PC-3 (cell line): Measurements from ENCODE around the gene RTN4RL2. TPM values are rescaled to one million over a fixed set of nuclear protein-coding genes. Genes with fewer than 3 reads are reported as not detected.

ENCODE experiments used
- ATAC-seq: fragments of 200-7000 bp; cut with Tn5 transposase; 2 replicates; pipeline ENCODE4 v1.9.1; 2020; ENCODE audit warnings: mild to moderate bottlenecking, moderate library complexity
- BruUV-seq: library from RNA; stranded (reverse); fragments of 400-500 nt; replicated peaks from 2 replicates; lab custom pipeline; 2021; lab: Mats Ljungman, UMichigan
- CTCF ChIA-PET: fragments of 300-600 bp; sonication (Branson Sonifier 250); formaldehyde crosslinking; loops from one replicate; lab custom pipeline; 2022; ENCODE audit warnings: antibody characterized with exemption; lab: Charles Lee
- POLR2A ChIA-PET: fragments of 300-600 bp; sonication (Branson Sonifier 250); formaldehyde crosslinking; loops from one replicate; lab custom pipeline; 2022; ENCODE audit warnings: antibody characterized with exemption; ENCODE audit not compliant: unreplicated experiment; lab: Charles Lee
- DNase-seq: peaks from one replicate; pipeline ENCODE4 v3.0.0-alpha.2; 2015
- H2AFZ ChIP-seq: fragments of 300-600 bp; sonication (generic); 2 replicates; pipeline ENCODE4 v1.6.0; 2016; ENCODE audit warnings: antibody characterized with exemption, low read length
- H3F3A ChIP-seq: fragments of 300-600 bp; sonication (generic); one replicate; pipeline ENCODE4 v1.6.0; 2017; ENCODE audit warnings: antibody characterized with exemption, low read length, control low read depth, mild to moderate bottlenecking; ENCODE audit not compliant: unreplicated experiment
- H3K27ac ChIP-seq: fragments of 300-600 bp; sonication (generic); 2 replicates; pipeline ENCODE4 v1.5.1; 2016; ENCODE audit warnings: mild to moderate bottlenecking, low read length
- H3K27me3 ChIP-seq: fragments of 300-600 bp; sonication (generic); 2 replicates; pipeline ENCODE4 v1.6.1; 2016; ENCODE audit warnings: low read length, mixed read lengths
- H3K36me3 ChIP-seq: fragments of 300-600 bp; sonication (generic); 2 replicates; pipeline ENCODE4 v1.6.1; 2016; ENCODE audit warnings: low read depth, mixed run types, low read length, mixed read lengths
- H3K4me1 ChIP-seq: fragments of 300-600 bp; sonication (generic); 2 replicates; pipeline ENCODE4 v1.5.1; 2016; ENCODE audit warnings: low read length; ENCODE audit not compliant: insufficient read depth
- H3K4me2 ChIP-seq: fragments of 300-600 bp; sonication (generic); 2 replicates; pipeline ENCODE4 v1.6.0; 2016; ENCODE audit warnings: low read length
- H3K4me3 ChIP-seq: fragments of 300-600 bp; sonication (generic); 2 replicates; pipeline ENCODE4 v1.5.1; 2016; ENCODE audit warnings: mild to moderate bottlenecking, low read length, mixed read lengths
- H3K79me2 ChIP-seq: fragments of 300-600 bp; sonication (generic); 2 replicates; pipeline ENCODE4 v1.6.1; 2017; ENCODE audit warnings: low read length, mixed read lengths
- H3K9ac ChIP-seq: fragments of 300-600 bp; sonication (generic); 2 replicates; pipeline ENCODE4 v1.6.0; 2016; ENCODE audit warnings: mild to moderate bottlenecking, low read length
- H3K9me2 ChIP-seq: fragments of 300-600 bp; sonication (generic); replicated peaks from 2 replicates; pipeline ENCODE4 v1.6.1; 2016; ENCODE audit warnings: mixed run types, low read length, mixed read lengths
- H3K9me3 ChIP-seq: fragments of 300-600 bp; sonication (generic); 2 replicates; pipeline ENCODE4 v1.6.1; 2016; ENCODE audit warnings: low read length, mixed read lengths
- H4K20me1 ChIP-seq: fragments of 300-600 bp; sonication (generic); 2 replicates; pipeline ENCODE4 v1.6.1; 2016; ENCODE audit warnings: low read length, mixed read lengths
- EZH2 ChIP-seq: fragments of 300-600 bp; sonication (generic); IDR thresholded peaks from one replicate; pipeline ENCODE4 v1.6.1; 2017; ENCODE audit warnings: antibody characterized with exemption, mild to moderate bottlenecking, low read length; ENCODE audit not compliant: unreplicated experiment
- EZH2phosphoT487 ChIP-seq: fragments of 300-600 bp; sonication (generic); IDR thresholded peaks from 2 replicates; pipeline ENCODE4 v1.6.1; 2018; ENCODE audit warnings: mild to moderate bottlenecking, antibody characterized with exemption, low read length, borderline replicate concordance
- intact Hi-C: fragments of 100-400 bp; cut with micrococcal nuclease; formaldehyde crosslinking; loops from 2 replicates; pipeline ENCODE4 v1.9.0; 2023
- total RNA-seq: library from RNA; depleted of rRNA; stranded (reverse); fragments of >200 nt; gene quantifications from 2 replicates; pipeline ENCODE4 v1.2.3, GENCODE V29; 2014
- TF ChIP-seq, protein P1 (sequence below): fragments of 300-600 bp; sonication (generic); conservative IDR thresholded peaks from 2 replicates; pipeline ENCODE4 v1.5.1; 2017; ENCODE audit warnings: antibody characterized with exemption, low read depth, mild to moderate bottlenecking, low read length

RTN4RL2 gene
- total RNA-seq, 1 experiment from 2014 or later: 3.5 TPM

DNA sequence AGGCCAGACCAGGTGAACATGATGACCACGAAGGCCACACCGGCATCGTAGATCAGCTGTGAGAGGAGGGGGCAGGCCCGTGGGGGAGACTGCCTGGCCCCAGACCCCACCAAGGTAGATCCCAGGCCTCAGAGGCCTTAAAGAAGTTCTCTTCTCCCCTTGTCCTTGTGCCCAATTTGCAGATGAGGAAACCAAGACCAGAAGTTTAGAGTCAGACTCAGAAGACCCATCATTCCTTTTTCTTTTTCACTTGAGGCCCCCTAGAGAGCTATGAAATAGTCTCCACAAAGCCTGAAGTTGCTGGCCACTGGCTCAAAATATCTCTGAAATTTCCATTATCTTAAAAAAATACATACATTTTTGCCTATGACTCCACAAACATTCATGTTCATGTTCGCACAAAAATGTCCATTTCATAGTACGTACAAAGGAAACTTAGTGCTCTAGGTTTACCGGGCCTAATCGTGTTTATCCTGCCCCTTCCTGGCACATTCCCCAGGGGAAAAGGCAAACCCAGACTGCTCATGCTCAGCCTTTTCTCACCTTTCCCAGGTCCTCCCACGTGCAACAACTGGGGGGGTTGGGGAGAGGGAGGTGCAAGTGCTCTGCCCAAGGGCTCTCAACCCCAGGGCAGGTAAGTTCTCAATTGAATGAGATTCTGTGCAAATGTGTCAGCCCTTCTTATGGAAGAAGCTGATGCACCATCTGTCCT is 35.9 kb downstream of the RTN4RL2 start:
- Histone ChIP-seq H3K4me2 (no peak overlapping the region), H3K36me3 (no peaks in the 10 kb centered on the region; the same call in 1 of the 2 replicates), H2AFZ (no peak overlapping the region), H3K27ac (no peak overlapping the region), H4K20me1 (no peaks in the 10 kb centered on the region), H3K4me1 (no peaks in the 10 kb centered on the region), H3K79me2 (no peaks in the 10 kb centered on the region), H3K27me3 (no peaks in the 10 kb centered on the region), H3K9me3 (no peaks in the 10 kb centered on the region), H3F3A (no peaks in the 10 kb centered on the region), H3K4me3 (no peak overlapping the region), H3K9ac (no peak overlapping the region), H3K9me2 (no peaks in the 10 kb centered on the region)
- ChIA-PET CTCF (no interaction called here), POLR2A (no interaction called here)
- intact Hi-C loops: no loop called here
- no peak for DNase-seq
- no TSS peak for BruUV-seq
- no peak for ATAC-seq
- TF ChIP-seq, protein P1, sequence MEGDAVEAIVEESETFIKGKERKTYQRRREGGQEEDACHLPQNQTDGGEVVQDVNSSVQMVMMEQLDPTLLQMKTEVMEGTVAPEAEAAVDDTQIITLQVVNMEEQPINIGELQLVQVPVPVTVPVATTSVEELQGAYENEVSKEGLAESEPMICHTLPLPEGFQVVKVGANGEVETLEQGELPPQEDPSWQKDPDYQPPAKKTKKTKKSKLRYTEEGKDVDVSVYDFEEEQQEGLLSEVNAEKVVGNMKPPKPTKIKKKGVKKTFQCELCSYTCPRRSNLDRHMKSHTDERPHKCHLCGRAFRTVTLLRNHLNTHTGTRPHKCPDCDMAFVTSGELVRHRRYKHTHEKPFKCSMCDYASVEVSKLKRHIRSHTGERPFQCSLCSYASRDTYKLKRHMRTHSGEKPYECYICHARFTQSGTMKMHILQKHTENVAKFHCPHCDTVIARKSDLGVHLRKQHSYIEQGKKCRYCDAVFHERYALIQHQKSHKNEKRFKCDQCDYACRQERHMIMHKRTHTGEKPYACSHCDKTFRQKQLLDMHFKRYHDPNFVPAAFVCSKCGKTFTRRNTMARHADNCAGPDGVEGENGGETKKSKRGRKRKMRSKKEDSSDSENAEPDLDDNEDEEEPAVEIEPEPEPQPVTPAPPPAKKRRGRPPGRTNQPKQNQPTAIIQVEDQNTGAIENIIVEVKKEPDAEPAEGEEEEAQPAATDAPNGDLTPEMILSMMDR: no peak
- TF ChIP-seq EZH2: no peak
- TF ChIP-seq EZH2phosphoT487: no peak

DNA sequence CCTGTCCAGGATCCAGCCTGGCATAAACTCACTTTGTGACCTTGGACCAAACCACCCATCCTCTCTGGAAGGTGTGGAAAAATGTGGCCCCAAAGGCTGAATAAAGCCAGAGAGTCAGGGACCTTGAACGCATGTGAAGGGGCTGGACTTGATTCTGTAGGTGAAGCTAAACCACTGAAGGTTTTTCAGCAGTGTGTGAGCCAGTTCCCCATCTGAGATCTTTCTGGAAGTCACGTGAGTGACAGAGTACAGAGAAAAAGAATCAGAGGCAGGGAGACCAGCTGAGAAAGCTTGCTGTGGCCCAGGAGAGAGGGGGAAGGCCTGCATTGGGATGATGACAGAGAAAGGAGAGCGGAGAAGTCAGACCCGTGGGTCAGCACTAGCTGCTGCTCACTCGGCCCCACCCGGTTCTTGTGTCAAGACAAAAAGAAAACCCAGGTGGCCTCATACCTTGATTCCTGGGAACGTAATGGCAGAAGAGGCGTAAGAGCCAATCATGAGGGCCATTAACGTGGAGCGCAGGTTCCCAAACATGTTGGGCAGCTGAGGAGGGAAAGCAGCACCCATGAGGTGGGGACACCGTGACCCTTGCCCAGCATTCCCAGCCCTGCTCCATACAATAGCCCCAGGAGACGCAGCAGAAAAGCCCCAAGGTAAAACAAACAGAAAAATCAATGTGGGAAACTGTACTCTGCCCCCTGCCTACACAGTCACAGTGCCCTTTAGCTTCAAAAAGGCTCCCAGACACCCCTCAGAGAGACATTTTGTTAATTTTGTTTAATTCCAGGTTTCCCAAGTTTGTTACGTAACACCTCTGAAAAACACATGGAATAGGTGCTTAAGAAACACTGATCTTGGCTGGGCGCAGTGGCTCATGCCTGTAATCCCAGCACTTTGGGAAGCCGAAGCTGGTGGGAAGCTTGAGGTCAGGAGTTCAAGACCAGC is 37.2 kb downstream of the RTN4RL2 start:
- no peak for DNase-seq
- BruUV-seq: no TSS peak
- H3K4me1 ChIP-seq: peaks cover 9% of the 10 kb centered on the region; the same call in 1 of the 2 replicates
- no peaks in the 10 kb centered on the region for H3F3A ChIP-seq
- H3K4me3 ChIP-seq: no peak overlapping the region
- H3K9me3 ChIP-seq: no peaks in the 10 kb centered on the region
- TF ChIP-seq, protein P1: no peak
- no peak for TF ChIP-seq EZH2
- TF ChIP-seq EZH2phosphoT487: no peak
- ATAC-seq: no peak
- ChIA-PET CTCF (no interaction called here), POLR2A (interaction anchor here (0.5 kb wide), 1 partner anchor 30 kb away, joined by 5 read pairs; no protein-coding TSS in a partner anchor)
- no peaks in the 10 kb centered on the region for H3K79me2 ChIP-seq
- no peak overlapping the region for H3K27ac ChIP-seq
- H3K9ac ChIP-seq: no peak overlapping the region
- no peak overlapping the region for H2AFZ ChIP-seq
- no peaks in the 10 kb centered on the region for H3K36me3 ChIP-seq
- H3K9me2 ChIP-seq: no peaks in the 10 kb centered on the region
- no peak overlapping the region for H3K4me2 ChIP-seq
- H4K20me1 ChIP-seq: no peaks in the 10 kb centered on the region
- no peaks in the 10 kb centered on the region for H3K27me3 ChIP-seq
- intact Hi-C loops: no loop called here
